Left lung (tissue), 10 donors: ENCODE measurements around the gene BSPRY. TPM values are rescaled to one million over a fixed set of nuclear protein-coding genes. Genes with fewer than 3 reads are reported as not detected.

ENCODE experiments used
- ATAC-seq: fragments of 200-7000 bp; cut with Tn5 transposase; one replicate; pipeline ENCODE4 v1.9.1; 2020; ENCODE audit warnings: moderate library complexity
- DNase-seq, 4 donors: peaks; one replicate each; pipeline ENCODE4 v3.0.0-alpha.2; 2013 to 2020
- H3K27ac ChIP-seq, 2 donors: fragments of 200-600 bp; sonication (generic) in 1 of 2; one replicate each; pipeline versions ENCODE4 v1.5.0 to v1.8.0; 2020 to 2021
- H3K27me3 ChIP-seq, 2 donors: fragments of 200-600 bp; sonication (generic) in 1 of 2; one replicate each; pipeline versions ENCODE4 v1.5.0 to v1.8.0; 2020 to 2021
- H3K36me3 ChIP-seq, 2 donors: fragments of 200-600 bp; sonication (generic) in 1 of 2; one replicate each; pipeline versions ENCODE4 v1.5.0 to v1.8.0; 2020 to 2021
- H3K4me1 ChIP-seq, 2 donors: fragments of 200-600 bp; one replicate each; pipeline ENCODE4 v1.8.0; 2021
- H3K4me3 ChIP-seq, 2 donors: fragments of 200-600 bp; sonication (generic) in 1 of 2; one replicate each; pipeline versions ENCODE4 v1.5.0 to v1.8.0; 2020 to 2021; ENCODE audit warnings: mild to moderate bottlenecking in 1 of 2
- H3K9me3 ChIP-seq, 2 donors: fragments of 200-600 bp; sonication (generic) in 1 of 2; one replicate each; pipeline versions ENCODE4 v1.5.0 to v1.8.0; 2020 to 2021
- intact Hi-C, 2 donors: fragments of 100-400 bp; cut with DNase I; formaldehyde crosslinking; loops; one replicate each; pipeline versions ENCODE4 v1.11.2 to v1.14.2; 2022
- polyA plus RNA-seq, 6 donors: library from polyadenylated mRNA; unstranded; fragments of 120-200 nt; gene quantifications; one replicate each; pipeline ENCODE4 v1.2.1, GENCODE V29; 2013; ENCODE audit not compliant: insufficient read length in 6 of 6
- total RNA-seq, 2 donors: library from RNA; stranded (reverse); fragmentation: NEBNext Ultra II Directional; extraction: Animal tissue kit (Norgen Biotek cat#: 25700); gene quantifications; one replicate each; pipeline ENCODE4 v1.2.1, GENCODE V29; 2021
- TF ChIP-seq, protein P1 (sequence below), 2 donors: fragments of 200-600 bp; sonication (generic) in 1 of 2; IDR thresholded peaks; one replicate each; pipeline versions ENCODE4 v1.5.0 to v1.8.0; 2021; ENCODE audit warnings: antibody characterized with exemption in 2 of 2
- donor health status: DM: no; HTN: yes; CAD: no.
- donor health status: DM: no; HTN: no; CAD: no.

BSPRY gene
- total and polyA plus RNA-seq, 8 donors = 7.5 to 17.9 (median 8.4) TPM

DNA sequence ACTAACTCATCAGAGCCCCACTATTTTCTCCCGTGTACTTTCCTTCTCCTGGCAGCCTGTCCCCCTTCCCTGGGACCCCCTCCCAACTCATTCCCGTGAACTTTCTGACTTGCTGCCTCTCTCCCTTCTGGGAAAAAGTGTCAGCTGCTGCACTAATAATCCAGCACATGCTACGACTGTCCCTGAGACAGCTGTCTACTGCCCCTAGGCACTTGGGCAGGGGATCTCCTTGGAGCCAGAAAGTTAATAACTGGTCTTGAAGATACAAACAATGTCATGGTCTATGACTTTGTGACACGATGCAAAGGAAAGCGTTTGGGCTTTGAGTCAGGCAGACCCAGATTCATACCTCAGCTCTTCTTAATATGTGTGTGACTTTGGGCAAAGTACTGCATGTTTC, 36.1 kb upstream of the BSPRY start:
- intact Hi-C loops = no loop called here
- H3K27ac ChIP-seq = no peak overlapping the region
- TF ChIP-seq, protein P1, sequence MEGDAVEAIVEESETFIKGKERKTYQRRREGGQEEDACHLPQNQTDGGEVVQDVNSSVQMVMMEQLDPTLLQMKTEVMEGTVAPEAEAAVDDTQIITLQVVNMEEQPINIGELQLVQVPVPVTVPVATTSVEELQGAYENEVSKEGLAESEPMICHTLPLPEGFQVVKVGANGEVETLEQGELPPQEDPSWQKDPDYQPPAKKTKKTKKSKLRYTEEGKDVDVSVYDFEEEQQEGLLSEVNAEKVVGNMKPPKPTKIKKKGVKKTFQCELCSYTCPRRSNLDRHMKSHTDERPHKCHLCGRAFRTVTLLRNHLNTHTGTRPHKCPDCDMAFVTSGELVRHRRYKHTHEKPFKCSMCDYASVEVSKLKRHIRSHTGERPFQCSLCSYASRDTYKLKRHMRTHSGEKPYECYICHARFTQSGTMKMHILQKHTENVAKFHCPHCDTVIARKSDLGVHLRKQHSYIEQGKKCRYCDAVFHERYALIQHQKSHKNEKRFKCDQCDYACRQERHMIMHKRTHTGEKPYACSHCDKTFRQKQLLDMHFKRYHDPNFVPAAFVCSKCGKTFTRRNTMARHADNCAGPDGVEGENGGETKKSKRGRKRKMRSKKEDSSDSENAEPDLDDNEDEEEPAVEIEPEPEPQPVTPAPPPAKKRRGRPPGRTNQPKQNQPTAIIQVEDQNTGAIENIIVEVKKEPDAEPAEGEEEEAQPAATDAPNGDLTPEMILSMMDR (IDR thresholded peaks at IDR 0.05) = no peak

DNA sequence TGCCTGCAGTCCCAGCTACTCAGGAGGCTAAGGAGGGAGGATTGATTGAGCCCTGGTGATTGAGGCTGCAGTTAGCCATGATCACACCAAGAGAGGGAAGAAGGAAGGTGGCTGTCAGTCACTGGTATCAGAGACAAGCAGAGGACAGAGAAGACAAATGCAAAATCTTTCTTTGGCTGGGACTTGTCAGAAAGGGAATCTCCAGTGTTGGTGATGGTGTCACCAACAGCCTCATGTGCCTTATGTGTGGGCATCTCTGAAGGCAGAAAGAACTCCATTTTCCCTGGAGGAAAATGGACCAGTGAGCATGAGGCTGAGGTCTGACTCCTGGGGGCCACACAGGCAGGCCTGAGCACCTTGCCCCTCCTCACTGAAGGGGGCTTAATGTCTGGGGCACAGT, 34.1 kb upstream of the BSPRY start:
- no peak for ATAC-seq
- no peaks in the 10 kb centered on the region for H3K27me3 ChIP-seq
- DNase-seq = no peak
- no peak overlapping the region for H3K27ac ChIP-seq
- TF ChIP-seq, protein P1 (IDR thresholded peaks at IDR 0.05) = no peak
- no peaks in the 10 kb centered on the region for H3K9me3 ChIP-seq
- H3K36me3 ChIP-seq = peaks cover 0 to 3% of the 10 kb centered on the region in 2 donors
- no peak overlapping the region for H3K4me3 ChIP-seq
- H3K4me1 ChIP-seq = no peaks in the 10 kb centered on the region
- intact Hi-C loops = no loop called here

More for the DNA sequence above, 36.1 kb upstream of the BSPRY start:
- Histone ChIP-seq H3K4me3 (no peak overlapping the region), H3K27me3 (no peaks in the 10 kb centered on the region), H3K36me3 (no peaks in the 10 kb centered on the region), H3K9me3 (no peaks in the 10 kb centered on the region), H3K4me1 (no peaks in the 10 kb centered on the region)
- DNase-seq (no peak), ATAC-seq (no peak)

DNA sequence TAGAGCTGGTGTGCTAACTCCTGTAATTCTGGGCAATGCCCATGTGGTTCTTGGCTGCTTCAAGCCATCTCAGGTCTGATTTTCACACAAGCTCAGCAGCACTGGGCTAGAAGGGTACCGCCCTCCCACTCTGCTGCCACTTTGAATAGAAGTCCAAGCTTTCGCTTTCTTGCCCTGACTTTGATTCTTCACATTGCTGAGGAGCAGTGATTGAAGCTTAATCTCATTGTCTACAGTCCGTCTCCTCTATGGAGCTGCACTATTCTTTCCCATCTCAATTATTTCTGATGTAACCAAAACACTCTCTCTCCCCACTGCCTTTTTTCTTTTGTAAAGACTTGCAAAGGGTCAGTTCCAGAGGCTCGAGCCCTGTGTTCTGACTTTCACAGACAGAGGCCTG, 33.3 kb upstream of the BSPRY start:
- ATAC-seq (no peak), DNase-seq (no peak)
- TF ChIP-seq, protein P1 (IDR thresholded peaks at IDR 0.05) = no peak
- no peaks in the 10 kb centered on the region for H3K27me3 ChIP-seq
- H3K36me3 ChIP-seq = peaks cover 0 to 3% of the 10 kb centered on the region in 2 donors
- no peaks in the 10 kb centered on the region for H3K9me3 ChIP-seq
- H3K4me1 ChIP-seq = no peaks in the 10 kb centered on the region
- no peak overlapping the region for H3K27ac ChIP-seq
- intact Hi-C loops = no loop called here
- H3K4me3 ChIP-seq = no peak overlapping the region

DNA sequence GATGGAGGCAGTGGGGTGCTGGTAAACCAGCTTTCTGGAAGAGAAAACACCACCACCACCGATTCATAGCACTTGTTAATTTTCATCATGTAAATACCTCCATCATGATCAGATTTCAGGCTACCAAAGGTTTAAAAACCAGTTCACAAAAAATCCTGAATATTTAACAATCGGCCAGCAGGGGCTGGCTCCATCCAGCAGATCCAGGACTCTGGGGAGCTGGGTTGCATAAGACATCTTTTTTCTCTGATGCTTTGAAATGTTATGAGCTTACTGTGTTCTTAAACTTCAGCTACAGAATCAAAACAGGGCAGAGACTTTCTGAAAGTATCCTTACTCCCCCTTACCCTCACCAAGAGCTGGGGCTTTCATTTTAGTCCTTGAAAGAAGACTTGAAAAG, 31.6 kb upstream of the BSPRY start:
- DNase-seq (no peak), ATAC-seq (no peak)
- Histone ChIP-seq H3K4me3 (no peak overlapping the region), H3K36me3 (peaks cover 0 to 3% of the 10 kb centered on the region in 2 donors), H3K27me3 (no peaks in the 10 kb centered on the region), H3K27ac (no peak overlapping the region), H3K4me1 (no peaks in the 10 kb centered on the region), H3K9me3 (no peaks in the 10 kb centered on the region)
- intact Hi-C loops = no loop called here
- TF ChIP-seq, protein P1 (IDR thresholded peaks at IDR 0.05) = no peak

DNA sequence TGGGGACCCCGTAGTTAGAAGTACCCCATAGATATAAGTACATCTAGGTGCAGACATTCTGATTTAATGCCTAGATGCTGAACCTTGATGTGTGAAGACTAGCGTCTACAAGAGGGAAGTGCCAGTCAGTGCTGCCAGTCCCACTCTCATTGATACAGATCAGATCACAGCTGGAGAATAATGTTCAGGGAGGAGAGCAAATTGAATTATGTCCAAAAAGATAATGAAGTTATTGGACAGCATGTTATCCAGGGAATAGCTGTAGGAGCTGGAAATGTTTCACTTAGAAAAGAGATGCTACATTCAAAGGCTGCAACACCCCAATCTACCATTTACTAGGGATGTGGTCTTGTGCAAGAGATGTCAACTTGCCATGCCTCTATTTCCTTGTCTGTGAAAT, 30.3 kb upstream of the BSPRY start:
- intact Hi-C loops = no loop called here
- H3K9me3 ChIP-seq = no peaks in the 10 kb centered on the region
- ATAC-seq (no peak), DNase-seq (no peak)
- no peaks in the 10 kb centered on the region for H3K27me3 ChIP-seq
- TF ChIP-seq, protein P1 (IDR thresholded peaks at IDR 0.05) = no peak
- H3K4me1 ChIP-seq = no peaks in the 10 kb centered on the region
- no peak overlapping the region for H3K4me3 ChIP-seq
- peaks cover 0 to 3% of the 10 kb centered on the region in 2 donors for H3K36me3 ChIP-seq
- no peak overlapping the region for H3K27ac ChIP-seq
